ENCODE measurements around the gene TTC23.

GRCh38 chr15:99228120-99228770, 21.1 kb downstream of the TTC23 start:
- TF ChIP-seq POLR2A (IDR thresholded peaks at IDR 0.05; ENCODE audit: low read depth, low read length): no peak
- no peak for TF ChIP-seq POLR2AphosphoS5 (IDR thresholded peaks at IDR 0.05; ENCODE audit: low read depth, low read length)
- TF ChIP-seq TAF1 (IDR thresholded peaks at IDR 0.05; ENCODE audit: borderline replicate concordance, low read depth, low read length): no peak

All from GM12892 (cell line).